DLD1 (cell line): ENCODE results near the gene TTI1.

Source experiments
- in situ Hi-C: cut with HindIII; loops from 2 replicates; pipeline ENCODE4 v1.10.0; 2017; ENCODE audit warnings: low sequenced_read_pairs

TTI1 gene

GRCh38 chr20:37941992-37942391 is 91.3 kb downstream of the TTI1 start:
- in situ Hi-C loops: no loop called here

DNA sequence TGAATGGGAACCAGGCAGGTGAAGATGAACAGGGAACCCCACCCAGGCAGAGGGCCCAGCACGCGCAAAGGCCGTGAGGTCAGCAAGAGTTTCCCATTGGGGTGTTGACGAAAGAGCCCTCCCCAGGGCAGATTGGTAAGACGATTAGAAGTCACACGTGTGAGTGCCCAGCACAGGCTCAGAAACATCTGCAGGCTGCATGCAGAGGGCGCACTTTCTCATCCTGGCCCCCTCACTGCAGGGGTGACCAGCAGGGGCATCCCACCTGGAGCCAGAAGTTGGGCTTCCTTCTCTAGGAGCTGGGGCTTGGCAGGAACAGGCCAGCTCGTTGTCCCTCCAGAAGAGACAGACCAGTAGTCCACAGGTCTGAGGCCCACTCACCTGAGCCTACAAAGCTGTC is 91.9 kb downstream of the TTI1 start:
- in situ Hi-C loops: no loop called here

GRCh38 chr20:37940858-37941257 is 92.4 kb downstream of the TTI1 start:
- in situ Hi-C loops: no loop called here

GRCh38 chr20:37939701-37940560 is 93.3 kb downstream of the TTI1 start:
- in situ Hi-C loops: no loop called here

DNA sequence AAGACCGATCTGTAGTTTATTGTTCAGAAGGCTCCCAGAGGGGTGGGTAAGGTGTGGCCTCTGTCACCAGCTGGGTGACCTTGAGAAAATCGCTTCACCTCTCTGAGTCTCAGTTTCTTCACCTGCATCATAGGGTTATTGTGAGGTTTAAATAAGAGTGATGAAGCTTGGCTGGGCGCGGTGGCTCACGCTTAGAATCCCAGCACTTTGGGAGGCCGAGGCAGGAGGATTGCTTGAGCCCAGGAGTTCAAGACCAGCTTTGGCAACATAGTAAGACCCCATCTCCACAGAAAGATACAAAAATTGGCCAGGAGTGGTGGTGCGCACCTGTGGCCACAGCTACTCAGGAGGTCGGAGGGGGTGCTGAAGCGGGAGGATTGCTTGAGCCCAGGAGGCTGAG is 94.3 kb downstream of the TTI1 start:
- in situ Hi-C loops: no loop called here

GRCh38 chr20:37938181-37938750 is 95.0 kb downstream of the TTI1 start:
- in situ Hi-C loops: no loop called here

GRCh38 chr20:37937686-37938085 is 95.6 kb downstream of the TTI1 start:
- in situ Hi-C loops: no loop called here

- in situ Hi-C loops: no loop called here
These were observed 96.8 kb downstream of the TTI1 start for GRCh38 chr20:37936451-37936850.

- in situ Hi-C loops: no loop called here
These were observed 97.2 kb downstream of the TTI1 start for GRCh38 chr20:37936041-37936440.

DNA sequence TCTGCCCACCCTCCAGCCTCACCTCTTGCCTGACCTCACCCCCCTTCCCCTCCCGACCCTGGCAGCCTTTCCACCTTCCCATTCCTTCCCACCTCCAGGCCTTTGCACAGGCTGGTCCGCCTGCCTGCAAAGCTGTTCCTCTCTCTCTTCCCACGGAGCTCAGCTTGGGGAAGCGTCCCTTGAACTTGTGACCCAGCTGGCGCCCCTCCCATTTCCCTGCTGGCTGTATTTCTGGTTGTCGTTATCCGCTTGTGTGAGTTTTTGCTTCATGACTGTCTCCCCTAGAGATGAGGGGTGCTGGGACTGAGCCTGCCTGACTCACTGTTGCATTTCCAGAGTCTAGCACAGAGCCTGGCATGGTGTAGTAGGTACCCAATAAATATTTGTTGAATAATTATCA is 97.8 kb downstream of the TTI1 start:
- in situ Hi-C loops: no loop called here

DNA sequence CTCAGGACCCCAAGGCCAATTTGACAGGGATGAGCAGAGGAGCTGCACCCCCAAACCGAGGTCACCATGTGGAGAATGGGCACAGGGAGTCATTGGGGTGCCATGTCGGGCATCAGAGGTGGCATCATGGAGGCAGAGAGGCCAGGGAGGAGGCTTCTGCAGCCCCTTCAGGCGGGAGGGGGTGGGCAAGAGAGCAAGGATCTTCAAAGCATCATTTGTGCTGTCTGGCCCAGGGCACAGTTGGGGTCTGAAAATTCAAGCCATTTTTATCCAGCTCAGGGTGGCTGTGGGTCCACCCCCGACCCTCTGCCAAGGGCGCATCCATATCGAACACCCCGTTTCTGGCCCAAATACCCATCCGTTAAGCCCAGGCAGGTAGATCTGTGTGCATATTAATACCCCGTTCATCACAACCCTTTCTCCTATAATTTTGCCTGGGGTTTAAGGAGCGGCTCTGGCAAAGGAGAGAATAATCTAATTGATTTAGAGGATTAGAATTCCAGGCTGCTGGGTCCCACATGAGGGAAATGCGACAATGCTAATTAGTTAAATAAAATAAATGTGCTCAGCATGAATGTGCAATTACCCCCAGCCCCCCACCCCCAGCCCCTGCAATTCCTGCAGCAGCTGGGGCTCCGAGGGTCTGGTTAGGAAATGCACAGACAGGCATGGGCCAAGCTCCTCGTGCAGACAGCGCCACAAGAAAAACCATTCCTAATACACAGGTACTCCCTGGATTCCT is 98.5 kb downstream of the TTI1 start:
- in situ Hi-C loops: no loop called here

DNA sequence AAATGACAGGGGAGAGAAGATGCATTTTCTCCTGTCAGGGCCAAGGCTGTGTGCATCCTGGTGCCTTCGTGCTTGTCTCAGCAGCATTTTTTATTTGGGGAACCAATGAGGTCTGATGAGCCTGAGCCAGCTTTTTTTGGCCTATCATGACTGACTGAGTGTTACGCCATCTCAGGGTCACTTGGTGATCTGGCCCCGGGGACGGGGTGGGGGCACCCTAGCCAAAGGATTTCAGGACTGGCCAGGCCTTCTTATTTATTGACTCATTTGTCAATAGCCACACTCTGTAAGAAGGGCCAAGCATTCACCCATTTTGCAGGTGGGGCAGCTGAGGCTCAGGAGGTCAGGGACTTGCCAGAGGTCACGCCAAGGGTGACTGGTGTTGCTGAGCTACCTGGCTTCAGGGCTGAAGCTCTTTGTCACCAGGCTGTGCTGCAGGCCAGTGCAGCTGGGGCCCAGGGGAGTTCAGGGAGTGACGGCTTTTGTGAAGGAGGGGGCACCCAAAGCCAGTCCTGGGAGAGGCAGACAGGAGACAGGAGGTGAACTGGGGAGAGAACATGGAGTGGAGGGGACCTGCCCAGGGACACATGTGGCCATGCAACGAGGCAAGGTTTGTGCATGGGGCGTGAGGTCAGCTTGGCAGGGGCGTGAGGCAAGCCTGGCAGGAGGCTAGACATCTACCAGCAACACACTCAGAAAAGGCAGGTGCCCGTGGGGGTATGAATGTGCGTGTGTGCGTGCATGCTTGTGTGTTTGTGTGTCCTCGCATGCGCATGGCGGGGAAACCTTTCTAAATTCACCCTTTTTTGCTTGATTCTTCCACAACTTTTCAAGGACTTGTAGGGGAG is 99.2 kb downstream of the TTI1 start:
- in situ Hi-C loops: no loop called here
